H1 (cell line): ENCODE data around the gene IRF4. TPM values are rescaled to one million over a fixed set of nuclear protein-coding genes. Genes with fewer than 3 reads are reported as not detected.

Experiments used
- BCL11A ChIP-seq, 2 experiments: IDR thresholded peaks; one replicate each; pipeline ENCODE4 v1.6.1; 2011; ENCODE audit warnings: low read depth in 2 of 2, low read length in 2 of 2, mild to moderate bottlenecking in 2 of 2
- CEBPB ChIP-seq: IDR thresholded peaks from 2 replicates; pipeline ENCODE4 v1.6.1; 2012; ENCODE audit warnings: low read depth, low read length
- KDM4A ChIP-seq: IDR thresholded peaks from one replicate; pipeline ENCODE4 v1.7.1; 2012; ENCODE audit warnings: low read depth, mild to moderate bottlenecking, moderate library complexity, low read length, inconsistent platforms; ENCODE audit not compliant: severe bottlenecking
- POLR2A ChIP-seq, 2 experiments: IDR thresholded peaks; 1 replicate in 1 of 2; 2 replicates in 1 of 2; pipeline ENCODE4 v1.6.1; 2011; ENCODE audit warnings: low read depth in 2 of 2, low read length in 2 of 2, mild to moderate bottlenecking in 2 of 2; ENCODE audit errors: control extremely low read depth in 1 of 2
- TAF7 ChIP-seq: optimal IDR thresholded peaks from 2 replicates; pipeline ENCODE3; 2011; ENCODE audit warnings: low read depth, mild to moderate bottlenecking, inconsistent platforms, low read length, moderate library complexity, borderline replicate concordance
- ZNF274 ChIP-seq: IDR thresholded peaks from 2 replicates; pipeline ENCODE4 v1.7.0; 2012; ENCODE audit warnings: low read length, borderline replicate concordance; ENCODE audit errors: extremely low read depth
- polyA plus RNA-seq, 7 experiments: library from polyadenylated mRNA; depleted of rRNA in 3 of 7; stranded (reverse) in 5 of 7; unstranded in 2 of 7; fragments of >200 nt in 5 of 7; fragments of 200-250 nt in 2 of 7; gene quantifications; 1 replicate in 5 of 7; 2 replicates in 1 of 7; 4 replicates in 1 of 7; pipeline versions ENCODE4 v1.2.1 to v1.2.3, GENCODE V29; 2011 to 2013; ENCODE audit warnings: missing spikeins in 2 of 7, mixed read lengths in 2 of 7
- total RNA-seq: library from RNA; stranded (reverse); fragmentation: NEBNext Ultra II Directional; extraction: Animal tissue kit (Norgen Biotek cat#: 25700); gene quantifications from 2 replicates; pipeline ENCODE4 v1.2.1, GENCODE V29; 2021
- TF ChIP-seq, protein P1 (sequence below): IDR thresholded peaks from 2 replicates; pipeline ENCODE4 v1.6.1; 2011; ENCODE audit warnings: low read length, improper control_type of control experiment
- TF ChIP-seq, protein P2 (sequence below): IDR thresholded peaks from 2 replicates; pipeline ENCODE4 v1.6.1; 2011; ENCODE audit warnings: low read depth, mild to moderate bottlenecking, low read length; ENCODE audit not compliant: insufficient read depth

The IRF4 gene
- total and polyA plus RNA-seq, 2 of the 8 experiments (the other 6 are each of a cell fraction or from before 2014, with no cell fraction given), result 0.77 to 2.1 TPM

GRCh38 chr6:343226-343935, 48.2 kb upstream of the IRF4 start (continued):
- TF ChIP-seq BCL11A (IDR thresholded peaks at IDR 0.05; ENCODE audit: low read depth in 2 of 2, low read length in 2 of 2) (no peak), ZNF274 (no peak), POLR2A (IDR thresholded peaks at IDR 0.05; ENCODE audit: control extremely low read depth in 1 of 2, low read depth in 2 of 2, low read length in 2 of 2) (no peak), CEBPB (no peak), TAF7 (no peak), KDM4A (no peak)
- TF ChIP-seq, protein P1, sequence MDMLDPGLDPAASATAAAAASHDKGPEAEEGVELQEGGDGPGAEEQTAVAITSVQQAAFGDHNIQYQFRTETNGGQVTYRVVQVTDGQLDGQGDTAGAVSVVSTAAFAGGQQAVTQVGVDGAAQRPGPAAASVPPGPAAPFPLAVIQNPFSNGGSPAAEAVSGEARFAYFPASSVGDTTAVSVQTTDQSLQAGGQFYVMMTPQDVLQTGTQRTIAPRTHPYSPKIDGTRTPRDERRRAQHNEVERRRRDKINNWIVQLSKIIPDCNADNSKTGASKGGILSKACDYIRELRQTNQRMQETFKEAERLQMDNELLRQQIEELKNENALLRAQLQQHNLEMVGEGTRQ, result no peak
- TF ChIP-seq, protein P2, sequence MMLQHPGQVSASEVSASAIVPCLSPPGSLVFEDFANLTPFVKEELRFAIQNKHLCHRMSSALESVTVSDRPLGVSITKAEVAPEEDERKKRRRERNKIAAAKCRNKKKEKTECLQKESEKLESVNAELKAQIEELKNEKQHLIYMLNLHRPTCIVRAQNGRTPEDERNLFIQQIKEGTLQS, result no peak
- TF ChIP-seq, all 59 proteins: peak for 0
